Spleen (tissue), 11 donors: ENCODE results near the gene KCND3. TPM values are rescaled to one million over a fixed set of nuclear protein-coding genes. Genes with fewer than 3 reads are reported as not detected.

Experiments
- DNase-seq: peaks from one replicate; pipeline ENCODE4 v3.0.0-alpha.2; 2020
- H3K27ac ChIP-seq, 8 donors: fragments of 200-600 bp; sonication (generic) in 7 of 8; 1 replicate in 4 of 8; 2 replicates in 4 of 8; pipeline versions ENCODE4 v1.5.0 to v1.8.0; 2016 to 2021; ENCODE audit warnings: inconsistent platforms in 4 of 8, mild to moderate bottlenecking in 4 of 8, moderate library complexity in 1 of 8
- H3K27me3 ChIP-seq, 7 donors: fragments of 200-600 bp; sonication (generic) in 6 of 7; replicated peaks in 1 of 7; 1 replicate in 4 of 7; 2 replicates in 3 of 7; pipeline versions ENCODE4 v1.5.0 to v1.8.0; 2016 to 2021; ENCODE audit warnings: inconsistent platforms in 3 of 7, mild to moderate bottlenecking in 1 of 7
- H3K36me3 ChIP-seq, 6 donors: fragments of 200-600 bp; sonication (generic) in 5 of 6; 1 replicate in 4 of 6; 2 replicates in 2 of 6; pipeline versions ENCODE4 v1.5.0 to v1.8.0; 2016 to 2021; ENCODE audit warnings: inconsistent platforms in 2 of 6
- H3K4me1 ChIP-seq, 6 donors: fragments of 200-600 bp; sonication (generic) in 5 of 6; 1 replicate in 3 of 6; 2 replicates in 3 of 6; pipeline versions ENCODE4 v1.5.0 to v1.8.0; 2016 to 2021; ENCODE audit warnings: inconsistent platforms in 3 of 6
- H3K4me3 ChIP-seq, 8 donors: fragments of 200-600 bp; sonication (generic) in 7 of 8; 1 replicate in 4 of 8; 2 replicates in 4 of 8; pipeline versions ENCODE4 v1.5.0 to v1.8.0; 2016 to 2021; ENCODE audit warnings: inconsistent platforms in 4 of 8, mild to moderate bottlenecking in 4 of 8, moderate library complexity in 2 of 8
- H3K9me3 ChIP-seq, 8 donors: fragments of 200-600 bp; sonication (generic) in 7 of 8; 1 replicate in 4 of 8; 2 replicates in 4 of 8; pipeline versions ENCODE4 v1.5.0 to v1.8.0; 2016 to 2021; ENCODE audit warnings: inconsistent platforms in 4 of 8
- POLR2A ChIP-seq, 3 donors: fragments of 450-650 bp; IDR thresholded peaks; one replicate each; pipeline ENCODE4 v1.5.1; 2017; ENCODE audit warnings: antibody characterized with exemption in 3 of 3, mild to moderate bottlenecking in 1 of 3
- POLR2AphosphoS5 ChIP-seq, 3 donors: sonication (generic); formaldehyde crosslinking; IDR thresholded peaks; one replicate each; pipeline ENCODE4 v1.5.1; 2017; ENCODE audit warnings: antibody characterized with exemption in 3 of 3
- WGBS, 5 donors: extraction: QIAGEN DNeasy Blood & Tissue Kit in 3 of 5; methylation state at CpG; one replicate each; pipeline versions ENCODE4 v1.1.5 to v1.1.7; 2013 to 2018; 5-methylcytosine and 5-hydroxymethylcytosine counted together
- intact Hi-C: fragments of 100-400 bp; cut with DNase I; formaldehyde crosslinking; loops from one replicate; pipeline ENCODE4 v1.15.0; 2023; ENCODE audit warnings: low total_unique reads
- polyA plus RNA-seq, 3 donors: library from polyadenylated mRNA; stranded (reverse); fragments of 200-250 nt; gene quantifications; one replicate each; pipeline ENCODE4 v1.2.1, GENCODE V29; 2013
- total RNA-seq, 7 donors: library from RNA; depleted of rRNA in 3 of 7; stranded (reverse); fragments of >200 nt in 3 of 7; fragmentation: NEBNext Ultra II Directional in 4 of 7; extraction: Animal tissue kit (Norgen Biotek cat#: 25700) in 4 of 7; gene quantifications; one replicate each; pipeline versions ENCODE4 v1.1.0 to v1.2.1, GENCODE V29; 2016 to 2021
- TF ChIP-seq, protein P1 (sequence below), 11 experiments: fragments of 200-600 bp in 7 of 11; fragments of 450-650 bp in 4 of 11; sonication (generic) in 4 of 11; IDR thresholded peaks in 8 of 11; conservative IDR thresholded peaks in 3 of 11; 1 replicate in 7 of 11; 2 replicates in 4 of 11; pipeline versions ENCODE4 v1.4.0 to v1.8.0; 2016 to 2021; ENCODE audit warnings: antibody characterized with exemption in 11 of 11, inconsistent platforms in 4 of 11, mild to moderate bottlenecking in 1 of 11
- donor health status: healthy with polysubstance abuse.
- donor health status: DM: no; HTN: no; CAD: no; lungs with moderate emphysema.
- donor health status: DM: no; HTN: no; CAD: no.
- donor health status: Bipolar disorder and iron deficiency.
- donor health status: healthy.
- donor health status: DM: no; HTN: no; CAD: no.
- donor health status: DM: yes; HTN: yes; CAD: no.

Gene KCND3
- total and polyA plus RNA-seq, 10 donors: 0.67 to 14.2 (median 8.6) TPM

DNA sequence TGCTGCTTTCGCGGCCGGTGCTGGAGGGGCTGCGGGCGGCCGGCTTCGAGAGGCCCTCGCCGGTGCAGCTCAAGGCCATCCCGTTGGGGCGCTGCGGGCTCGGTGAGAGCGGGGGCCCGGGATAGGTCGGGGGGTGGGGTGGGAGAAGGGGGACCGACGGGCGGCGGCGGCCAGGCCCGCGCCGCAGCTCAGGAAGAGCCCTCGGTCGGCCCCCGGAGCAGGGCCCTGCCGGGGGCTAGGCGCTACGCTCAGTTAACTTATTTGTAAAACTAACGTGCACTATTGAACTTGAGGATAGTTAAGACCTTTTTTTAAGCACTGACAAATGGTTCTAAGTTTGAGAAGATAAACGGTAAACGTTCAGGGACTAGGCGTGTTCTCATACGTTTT lies 233.3 kb downstream of the KCND3 start:
- H3K9me3 ChIP-seq: no peaks in the 10 kb centered on the region
- WGBS, 5 donors: 0 to 1% (median 1%) methylated on average over 19 to 35 of the region's 35 CpGs
- intact Hi-C loops: loop anchor here (10.0 kb wide), 1 partner anchor 251 kb away; the partner anchor contains the start of genes ADORA3 and TMIGD3
- H3K27me3 ChIP-seq: no peaks in the 10 kb centered on the region
- no peak for TF ChIP-seq POLR2AphosphoS5 (IDR thresholded peaks at IDR 0.05)
- TF ChIP-seq POLR2A (IDR thresholded peaks at IDR 0.05): no peak
- TF ChIP-seq, protein P1, sequence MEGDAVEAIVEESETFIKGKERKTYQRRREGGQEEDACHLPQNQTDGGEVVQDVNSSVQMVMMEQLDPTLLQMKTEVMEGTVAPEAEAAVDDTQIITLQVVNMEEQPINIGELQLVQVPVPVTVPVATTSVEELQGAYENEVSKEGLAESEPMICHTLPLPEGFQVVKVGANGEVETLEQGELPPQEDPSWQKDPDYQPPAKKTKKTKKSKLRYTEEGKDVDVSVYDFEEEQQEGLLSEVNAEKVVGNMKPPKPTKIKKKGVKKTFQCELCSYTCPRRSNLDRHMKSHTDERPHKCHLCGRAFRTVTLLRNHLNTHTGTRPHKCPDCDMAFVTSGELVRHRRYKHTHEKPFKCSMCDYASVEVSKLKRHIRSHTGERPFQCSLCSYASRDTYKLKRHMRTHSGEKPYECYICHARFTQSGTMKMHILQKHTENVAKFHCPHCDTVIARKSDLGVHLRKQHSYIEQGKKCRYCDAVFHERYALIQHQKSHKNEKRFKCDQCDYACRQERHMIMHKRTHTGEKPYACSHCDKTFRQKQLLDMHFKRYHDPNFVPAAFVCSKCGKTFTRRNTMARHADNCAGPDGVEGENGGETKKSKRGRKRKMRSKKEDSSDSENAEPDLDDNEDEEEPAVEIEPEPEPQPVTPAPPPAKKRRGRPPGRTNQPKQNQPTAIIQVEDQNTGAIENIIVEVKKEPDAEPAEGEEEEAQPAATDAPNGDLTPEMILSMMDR (IDR thresholded peaks at IDR 0.05 in 8 of 11, conservative IDR thresholded peaks at IDR 0.05 in 3 of 11): no peak
- peak overlapping the region; percentile 87 to 97 (median 95) for H3K27ac ChIP-seq
- peaks cover 14 to 42% (median 24%) of the 10 kb centered on the region in 6 donors for H3K4me1 ChIP-seq
- H3K4me3 ChIP-seq: peak overlapping the region; percentile 67 to 96 (median 81)
- DNase-seq: no peak
- H3K36me3 ChIP-seq: peaks cover 0 to 38% (median 20%) of the 10 kb centered on the region in 6 donors

DNA sequence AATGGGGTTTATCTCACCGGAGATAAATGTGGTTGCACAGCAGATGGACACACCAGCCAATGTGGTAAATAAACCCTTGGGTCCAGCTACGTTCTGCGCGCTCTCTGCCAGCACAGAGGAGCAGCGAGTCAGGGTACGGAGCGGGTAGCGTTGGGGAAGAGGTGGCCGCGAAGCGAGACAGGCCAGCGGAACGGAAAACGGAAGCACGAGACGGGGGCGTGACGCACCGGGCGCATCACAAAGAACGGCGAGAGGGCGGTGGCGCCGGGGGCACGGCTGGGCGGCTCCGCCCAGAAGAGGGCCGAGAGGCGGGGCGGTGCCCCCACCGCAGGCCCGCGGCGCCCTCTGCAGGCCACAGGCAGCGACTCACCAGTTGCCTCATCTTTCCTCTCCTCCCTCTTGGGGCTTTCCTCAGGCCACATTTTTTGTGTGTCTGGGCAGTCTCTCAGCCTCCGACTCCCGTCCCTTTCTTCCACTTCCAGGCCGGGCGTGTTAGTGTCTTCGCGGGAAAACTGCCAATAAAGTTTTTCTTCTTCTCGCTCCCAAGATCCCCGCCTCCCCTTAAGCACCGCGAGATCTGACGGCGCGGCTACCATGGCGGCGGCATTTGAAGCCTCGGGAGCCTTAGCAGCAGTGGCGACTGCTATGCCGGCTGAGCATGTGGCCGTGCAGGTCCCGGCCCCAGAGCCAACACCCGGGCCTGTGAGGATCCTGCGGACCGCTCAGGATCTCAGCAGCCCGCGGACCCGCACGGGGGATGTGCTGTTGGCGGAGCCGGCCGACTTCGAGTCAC lies 233.9 kb downstream of the KCND3 start, which contains the start of gene DDX20:
TSS of gene DDX20 (plus strand) at position 571 of the 793 bp plus-strand sequence. CDS start at position 595, 24 bp downstream.
- WGBS, 5 donors: 0 to 1% (median 0%) methylated on average over 37 to 67 of the region's 67 CpGs
- peak in 2 of 3 donors; percentile 26 to 52 for TF ChIP-seq POLR2A (IDR thresholded peaks at IDR 0.05)
- peak; percentile 95 for TF ChIP-seq POLR2AphosphoS5 (IDR thresholded peaks at IDR 0.05)
- TF ChIP-seq, protein P1 (IDR thresholded peaks at IDR 0.05 in 8 of 11, conservative IDR thresholded peaks at IDR 0.05 in 3 of 11): peak; percentile 87 to 98 (median 94)
- no peaks in the 10 kb centered on the region for H3K9me3 ChIP-seq
- no peaks in the 10 kb centered on the region for H3K27me3 ChIP-seq
- peaks cover 0 to 32% (median 15%) of the 10 kb centered on the region in 6 donors for H3K36me3 ChIP-seq
- H3K4me1 ChIP-seq: peaks cover 14 to 42% (median 24%) of the 10 kb centered on the region in 6 donors
- peak within 1 kb of the TSS; percentile 67 to 96 (median 81) for H3K4me3 ChIP-seq
- intact Hi-C loops: loop anchor here (10.0 kb wide), 1 partner anchor 251 kb away; the partner anchor contains the start of genes ADORA3 and TMIGD3
- peak within 1 kb of the TSS; percentile 87 to 97 (median 95) for H3K27ac ChIP-seq
- DNase-seq: peak; percentile 99

DNA sequence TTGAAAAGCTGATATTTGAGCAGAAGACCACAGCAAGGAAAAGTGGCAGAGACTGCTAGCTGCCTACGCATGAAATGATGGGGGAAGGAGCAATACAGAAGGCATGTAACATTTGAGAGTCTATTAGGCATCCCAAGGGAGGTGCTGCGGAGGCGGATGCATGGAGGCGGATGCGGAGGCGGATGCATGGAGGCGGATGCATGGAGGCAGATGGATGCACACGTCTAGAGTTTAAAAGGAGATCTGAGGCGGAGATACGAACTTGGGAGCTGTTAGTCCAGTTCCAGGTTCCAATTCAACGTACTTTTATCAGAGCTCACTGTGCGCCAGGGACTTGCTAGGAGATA lies 234.5 kb downstream of the KCND3 start:
- TF ChIP-seq, protein P1 (IDR thresholded peaks at IDR 0.05 in 8 of 11, conservative IDR thresholded peaks at IDR 0.05 in 3 of 11): no peak
- no peak for TF ChIP-seq POLR2A (IDR thresholded peaks at IDR 0.05)
- TF ChIP-seq POLR2AphosphoS5 (IDR thresholded peaks at IDR 0.05): no peak
- DNase-seq: peak; percentile 85
- Histone ChIP-seq H3K9me3 (no peaks in the 10 kb centered on the region), H3K36me3 (peaks cover 0 to 26% (median 9%) of the 10 kb centered on the region in 6 donors), H3K27me3 (no peaks in the 10 kb centered on the region), H3K4me1 (peaks cover 14 to 42% (median 24%) of the 10 kb centered on the region in 6 donors), H3K4me3 (peak overlapping the region; percentile 67 to 96 (median 81)), H3K27ac (peak overlapping the region; percentile 87 to 97 (median 95))
- intact Hi-C loops: loop anchor here (5.0 to 10.0 kb wide), 2 partner anchors 38 to 250 kb away; partner anchors contain the start of genes ADORA3 and TMIGD3
- 0 to 2% (median 1%) methylated on average over 12 of the region's 12 CpGs for WGBS, 5 donors
